GM23338 (cell line): Measurements from ENCODE around the gene GPD1L. TPM values are rescaled to one million over a fixed set of nuclear protein-coding genes. Genes with fewer than 3 reads are reported as not detected.

Experiments
- ATAC-seq: fragments of 200-7000 bp; cut with Tn5 transposase; 3 replicates; pipeline ENCODE4 v1.9.1; 2020
- DNase-seq: peaks from one replicate; pipeline ENCODE4 v3.0.0-alpha.2; 2015; ENCODE audit warnings: low spot score
- H2AFZ ChIP-seq: fragments of 200-600 bp; sonication (generic); 2 replicates; pipeline ENCODE4 v1.8.0; 2016; ENCODE audit warnings: antibody characterized with exemption, mild to moderate bottlenecking, moderate library complexity
- H3F3A ChIP-seq: fragments of 200-600 bp; sonication (generic); replicated peaks from 2 replicates; pipeline ENCODE4 v1.8.0; 2017; ENCODE audit warnings: antibody characterized with exemption, mixed run types, low read depth
- H3K27ac ChIP-seq: fragments of 200-600 bp; sonication (generic); 2 replicates; pipeline ENCODE4 v1.6.1; 2016; ENCODE audit warnings: low read depth
- H3K27me3 ChIP-seq: fragments of 200-600 bp; sonication (generic); 2 replicates; pipeline ENCODE4 v1.8.0; 2016; ENCODE audit warnings: mild to moderate bottlenecking, mixed run types, moderate library complexity; ENCODE audit not compliant: insufficient read depth
- H3K36me3 ChIP-seq: fragments of 200-600 bp; sonication (generic); 2 replicates; pipeline ENCODE4 v1.8.0; 2016; ENCODE audit warnings: mild to moderate bottlenecking; ENCODE audit not compliant: insufficient read depth
- H3K4me1 ChIP-seq: fragments of 200-600 bp; sonication (generic); 2 replicates; pipeline ENCODE4 v1.8.0; 2016; ENCODE audit warnings: mild to moderate bottlenecking, moderate library complexity; ENCODE audit not compliant: insufficient read depth
- H3K4me2 ChIP-seq: fragments of 200-600 bp; sonication (generic); 2 replicates; pipeline ENCODE4 v1.7.1; 2017; ENCODE audit warnings: mixed run types
- H3K4me3 ChIP-seq: fragments of 200-600 bp; sonication (generic); 2 replicates; pipeline ENCODE4 v1.6.1; 2016; ENCODE audit warnings: mixed run types
- H3K79me2 ChIP-seq: fragments of 200-600 bp; sonication (generic); replicated peaks from 2 replicates; pipeline ENCODE4 v1.8.0; 2017; ENCODE audit warnings: mild to moderate bottlenecking; ENCODE audit not compliant: insufficient read depth
- H3K9me2 ChIP-seq: fragments of 200-600 bp; sonication (generic); 2 replicates; pipeline ENCODE4 v1.8.0; 2017; ENCODE audit not compliant: insufficient read depth
- H4K20me1 ChIP-seq: fragments of 200-600 bp; sonication (generic); replicated peaks from 2 replicates; pipeline ENCODE4 v1.8.0; 2017; ENCODE audit warnings: mild to moderate bottlenecking; ENCODE audit not compliant: insufficient read depth
- H3K27ac Mint-ChIP-seq: 2 replicates; pipeline ENCODE4 v1.8.0; 2020; ENCODE audit warnings: inconsistent platforms, mild to moderate bottlenecking, moderate library complexity, mixed read lengths
- H3K27me3 Mint-ChIP-seq: 3 replicates; pipeline ENCODE4 v1.8.0; 2022; ENCODE audit warnings: low read depth, mild to moderate bottlenecking, moderate library complexity, mixed read lengths, inconsistent platforms; ENCODE audit not compliant: insufficient read depth, poor library complexity
- H3K36me3 Mint-ChIP-seq: 3 replicates; pipeline ENCODE4 v1.8.0; 2021; ENCODE audit warnings: low read depth, mild to moderate bottlenecking, inconsistent platforms, moderate library complexity, mixed read lengths
- H3K4me1 Mint-ChIP-seq: 3 replicates; pipeline ENCODE4 v1.8.0; 2020; ENCODE audit warnings: mild to moderate bottlenecking, inconsistent platforms, mixed read lengths
- H3K4me3 Mint-ChIP-seq: 3 replicates; pipeline ENCODE4 v1.8.0; 2021; ENCODE audit warnings: moderate library complexity, mild to moderate bottlenecking, inconsistent platforms, mixed read lengths
- H3K9me3 Mint-ChIP-seq: 3 replicates; pipeline ENCODE4 v1.8.0; 2020; ENCODE audit warnings: moderate library complexity, mild to moderate bottlenecking, inconsistent platforms, mixed read lengths
- CREB1 ChIP-seq: fragments of 250-450 bp; sonication (Bioruptor Pico); IDR thresholded peaks from 2 replicates; pipeline ENCODE4 v1.5.0; 2020; ENCODE audit warnings: low read depth, mild to moderate bottlenecking, moderate library complexity
- EZH2 ChIP-seq: fragments of 200-600 bp; sonication (generic); IDR thresholded peaks from one replicate; pipeline ENCODE4 v1.8.0; 2017; ENCODE audit warnings: antibody characterized with exemption, mild to moderate bottlenecking, low read depth; ENCODE audit not compliant: unreplicated experiment
- EZH2phosphoT487 ChIP-seq: fragments of 200-600 bp; sonication (generic); IDR thresholded peaks from one replicate; pipeline ENCODE4 v1.8.1; 2018; ENCODE audit warnings: antibody characterized with exemption; ENCODE audit not compliant: unreplicated experiment
- JUNB ChIP-seq: IDR thresholded peaks from one replicate; pipeline ENCODE4 v1.6.1; 2016; ENCODE audit warnings: antibody characterized with exemption; ENCODE audit not compliant: unreplicated experiment
- NANOG ChIP-seq: IDR thresholded peaks from 2 replicates; pipeline ENCODE4 v1.6.1; 2016; ENCODE audit warnings: antibody characterized with exemption, borderline replicate concordance
- POLR2AphosphoS5 ChIP-seq: IDR thresholded peaks from 2 replicates; pipeline ENCODE4 v1.6.1; 2016; ENCODE audit warnings: antibody characterized with exemption, low read depth
- REST ChIP-seq: IDR thresholded peaks from one replicate; pipeline ENCODE4 v1.6.1; 2018; ENCODE audit warnings: antibody characterized with exemption; ENCODE audit not compliant: unreplicated experiment
- STAT1 ChIP-seq: IDR thresholded peaks from one replicate; pipeline ENCODE4 v1.6.1; 2016; ENCODE audit warnings: antibody characterized with exemption; ENCODE audit not compliant: unreplicated experiment
- ZNF114 ChIP-seq: fragments of 250-450 bp; sonication (Bioruptor Pico); IDR thresholded peaks from 2 replicates; pipeline ENCODE4 v1.5.0; 2020; ENCODE audit warnings: mild to moderate bottlenecking, moderate library complexity
- polyA plus RNA-seq: library from polyadenylated mRNA; unstranded; fragments of >200 nt; fragmentation: Nextera tagmentation; extraction: Ambion mirVana; gene quantifications from 2 replicates; pipeline ENCODE4 v1.2.1, GENCODE V29; 2016
- total RNA-seq: library from RNA; depleted of rRNA; stranded (reverse); fragments of >200 nt; shearing (Covaris generic); gene quantifications from 2 replicates; pipeline ENCODE4 v1.2.3, GENCODE V29; 2014
- TF ChIP-seq, protein P1 (sequence below): fragments of 250-450 bp; sonication (Bioruptor Pico); IDR thresholded peaks from 2 replicates; pipeline ENCODE4 v1.5.0; 2020; ENCODE audit warnings: mild to moderate bottlenecking, moderate library complexity

Gene GPD1L
- total and polyA plus RNA-seq, 2 experiments from 2014 or later, result 2.0 to 6.4 TPM

DNA sequence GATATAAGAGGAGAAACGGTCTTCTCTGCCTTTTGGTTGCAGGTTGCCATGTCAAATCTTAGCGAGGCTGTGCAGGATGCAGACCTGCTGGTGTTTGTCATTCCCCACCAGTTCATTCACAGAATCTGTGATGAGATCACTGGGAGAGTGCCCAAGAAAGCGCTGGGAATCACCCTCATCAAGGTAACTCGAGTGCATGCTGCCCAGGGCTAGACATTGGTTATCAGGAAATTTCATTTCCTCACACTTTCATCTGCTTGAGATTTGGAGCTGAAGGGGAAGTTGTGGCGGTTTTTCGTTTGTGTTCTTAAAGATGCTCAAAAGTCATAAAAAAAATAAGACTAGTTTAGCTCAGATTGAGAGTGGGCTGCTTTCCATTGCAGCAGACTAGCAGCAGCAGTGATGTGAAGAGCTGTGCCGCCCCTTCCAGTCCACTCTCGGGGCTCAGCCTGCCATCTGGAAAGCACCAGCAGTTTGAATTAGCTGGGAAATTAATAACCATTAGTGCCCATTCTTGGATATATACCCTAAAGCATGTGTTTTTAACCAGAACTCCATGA lies 32.2 kb downstream of the GPD1L start:
- ATAC-seq, result no peak
- Histone ChIP-seq H3K36me3 (no peaks in the 10 kb centered on the region), H3K4me3 (no peak overlapping the region), H3K4me2 (no peak overlapping the region), H3K9me2 (0 out of 2 replicates have a peak, but pooled peaks cover 6% of the 10 kb centered on the region), H3K79me2 (no peaks in the 10 kb centered on the region), H4K20me1 (no peaks in the 10 kb centered on the region), H3K27ac (no peak overlapping the region), H3K4me1 (no peaks in the 10 kb centered on the region), H2AFZ (no peak overlapping the region), H3F3A (no peaks in the 10 kb centered on the region), H3K27me3 (no peaks in the 10 kb centered on the region)
- Mint-ChIP-seq H3K4me3 (no peak overlapping the region), H3K4me1 (peaks cover 8% of the 10 kb centered on the region; the same call in 2 of the 3 replicates), H3K27ac (no peak overlapping the region), H3K27me3 (peaks cover 4% of the 10 kb centered on the region), H3K36me3 (no peaks in the 10 kb centered on the region; the same call in 2 of the 3 replicates), H3K9me3 (no peaks in the 10 kb centered on the region)
- no peak for TF ChIP-seq POLR2AphosphoS5
- TF ChIP-seq, protein P1, sequence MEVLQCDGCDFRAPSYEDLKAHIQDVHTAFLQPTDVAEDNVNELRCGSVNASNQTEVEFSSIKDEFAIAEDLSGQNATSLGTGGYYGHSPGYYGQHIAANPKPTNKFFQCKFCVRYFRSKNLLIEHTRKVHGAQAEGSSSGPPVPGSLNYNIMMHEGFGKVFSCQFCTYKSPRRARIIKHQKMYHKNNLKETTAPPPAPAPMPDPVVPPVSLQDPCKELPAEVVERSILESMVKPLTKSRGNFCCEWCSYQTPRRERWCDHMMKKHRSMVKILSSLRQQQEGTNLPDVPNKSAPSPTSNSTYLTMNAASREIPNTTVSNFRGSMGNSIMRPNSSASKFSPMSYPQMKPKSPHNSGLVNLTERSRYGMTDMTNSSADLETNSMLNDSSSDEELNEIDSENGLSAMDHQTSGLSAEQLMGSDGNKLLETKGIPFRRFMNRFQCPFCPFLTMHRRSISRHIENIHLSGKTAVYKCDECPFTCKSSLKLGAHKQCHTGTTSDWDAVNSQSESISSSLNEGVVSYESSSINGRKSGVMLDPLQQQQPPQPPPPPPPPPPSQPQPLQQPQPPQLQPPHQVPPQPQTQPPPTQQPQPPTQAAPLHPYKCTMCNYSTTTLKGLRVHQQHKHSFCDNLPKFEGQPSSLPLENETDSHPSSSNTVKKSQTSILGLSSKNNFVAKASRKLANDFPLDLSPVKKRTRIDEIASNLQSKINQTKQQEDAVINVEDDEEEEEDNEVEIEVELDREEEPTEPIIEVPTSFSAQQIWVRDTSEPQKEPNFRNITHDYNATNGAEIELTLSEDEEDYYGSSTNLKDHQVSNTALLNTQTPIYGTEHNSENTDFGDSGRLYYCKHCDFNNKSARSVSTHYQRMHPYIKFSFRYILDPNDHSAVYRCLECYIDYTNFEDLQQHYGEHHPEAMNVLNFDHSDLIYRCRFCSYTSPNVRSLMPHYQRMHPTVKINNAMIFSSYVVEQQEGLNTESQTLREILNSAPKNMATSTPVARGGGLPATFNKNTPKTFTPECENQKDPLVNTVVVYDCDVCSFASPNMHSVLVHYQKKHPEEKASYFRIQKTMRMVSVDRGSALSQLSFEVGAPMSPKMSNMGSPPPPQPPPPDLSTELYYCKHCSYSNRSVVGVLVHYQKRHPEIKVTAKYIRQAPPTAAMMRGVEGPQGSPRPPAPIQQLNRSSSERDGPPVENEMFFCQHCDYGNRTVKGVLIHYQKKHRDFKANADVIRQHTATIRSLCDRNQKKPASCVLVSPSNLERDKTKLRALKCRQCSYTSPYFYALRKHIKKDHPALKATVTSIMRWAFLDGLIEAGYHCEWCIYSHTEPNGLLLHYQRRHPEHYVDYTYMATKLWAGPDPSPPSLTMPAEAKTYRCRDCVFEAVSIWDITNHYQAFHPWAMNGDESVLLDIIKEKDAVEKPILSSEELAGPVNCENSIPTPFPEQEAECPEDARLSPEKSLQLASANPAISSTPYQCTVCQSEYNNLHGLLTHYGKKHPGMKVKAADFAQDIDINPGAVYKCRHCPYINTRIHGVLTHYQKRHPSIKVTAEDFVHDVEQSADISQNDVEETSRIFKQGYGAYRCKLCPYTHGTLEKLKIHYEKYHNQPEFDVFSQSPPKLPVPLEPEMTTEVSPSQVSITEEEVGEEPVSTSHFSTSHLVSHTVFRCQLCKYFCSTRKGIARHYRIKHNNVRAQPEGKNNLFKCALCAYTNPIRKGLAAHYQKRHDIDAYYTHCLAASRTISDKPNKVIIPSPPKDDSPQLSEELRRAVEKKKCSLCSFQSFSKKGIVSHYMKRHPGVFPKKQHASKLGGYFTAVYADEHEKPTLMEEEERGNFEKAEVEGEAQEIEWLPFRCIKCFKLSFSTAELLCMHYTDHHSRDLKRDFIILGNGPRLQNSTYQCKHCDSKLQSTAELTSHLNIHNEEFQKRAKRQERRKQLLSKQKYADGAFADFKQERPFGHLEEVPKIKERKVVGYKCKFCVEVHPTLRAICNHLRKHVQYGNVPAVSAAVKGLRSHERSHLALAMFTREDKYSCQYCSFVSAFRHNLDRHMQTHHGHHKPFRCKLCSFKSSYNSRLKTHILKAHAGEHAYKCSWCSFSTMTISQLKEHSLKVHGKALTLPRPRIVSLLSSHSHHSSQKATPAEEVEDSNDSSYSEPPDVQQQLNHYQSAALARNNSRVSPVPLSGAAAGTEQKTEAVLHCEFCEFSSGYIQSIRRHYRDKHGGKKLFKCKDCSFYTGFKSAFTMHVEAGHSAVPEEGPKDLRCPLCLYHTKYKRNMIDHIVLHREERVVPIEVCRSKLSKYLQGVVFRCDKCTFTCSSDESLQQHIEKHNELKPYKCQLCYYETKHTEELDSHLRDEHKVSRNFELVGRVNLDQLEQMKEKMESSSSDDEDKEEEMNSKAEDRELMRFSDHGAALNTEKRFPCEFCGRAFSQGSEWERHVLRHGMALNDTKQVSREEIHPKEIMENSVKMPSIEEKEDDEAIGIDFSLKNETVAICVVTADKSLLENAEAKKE (CRISPR knock-in tag), result no peak
- TF ChIP-seq CREB1, result no peak
- no peak for TF ChIP-seq EZH2phosphoT487
- TF ChIP-seq JUNB, result no peak
- TF ChIP-seq STAT1, result no peak
- TF ChIP-seq EZH2, result no peak
- no peak for TF ChIP-seq ZNF114 (CRISPR knock-in tag)
- TF ChIP-seq NANOG, result no peak
- TF ChIP-seq REST, result no peak
- DNase-seq, result no peak
